CD4-positive, alpha-beta T cell treated with Interleukin-21 for 1 hour (primary cell): ENCODE measurements around the gene ITGA4.
"Not testable (repeated sequence)": the region's sequence is repeated elsewhere in the genome, so short reads cannot be mapped to it uniquely, and the experiment has no call there.

Source experiments
- DNase-seq: peaks from one replicate; pipeline ENCODE4 v3.0.0-alpha.2; 2020

ITGA4 gene

DNA sequence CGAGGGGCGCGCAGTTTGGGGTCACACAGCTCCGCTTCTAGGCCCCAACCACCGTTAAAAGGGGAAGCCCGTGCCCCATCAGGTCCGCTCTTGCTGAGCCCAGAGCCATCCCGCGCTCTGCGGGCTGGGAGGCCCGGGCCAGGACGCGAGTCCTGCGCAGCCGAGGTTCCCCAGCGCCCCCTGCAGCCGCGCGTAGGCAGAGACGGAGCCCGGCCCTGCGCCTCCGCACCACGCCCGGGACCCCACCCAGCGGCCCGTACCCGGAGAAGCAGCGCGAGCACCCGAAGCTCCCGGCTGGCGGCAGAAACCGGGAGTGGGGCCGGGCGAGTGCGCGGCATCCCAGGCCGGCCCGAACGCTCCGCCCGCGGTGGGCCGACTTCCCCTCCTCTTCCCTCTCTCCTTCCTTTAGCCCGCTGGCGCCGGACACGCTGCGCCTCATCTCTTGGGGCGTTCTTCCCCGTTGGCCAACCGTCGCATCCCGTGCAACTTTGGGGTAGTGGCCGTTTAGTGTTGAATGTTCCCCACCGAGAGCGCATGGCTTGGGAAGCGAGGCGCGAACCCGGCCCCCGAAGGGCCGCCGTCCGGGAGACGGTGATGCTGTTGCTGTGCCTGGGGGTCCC is at the start of gene ITGA4:
ITGA4 (plus strand) TSS at position 266 of the 620 bp plus-strand sequence; CDS start at position 535, 269 bp downstream.
- peak; percentile 87 for DNase-seq

- no peak for DNase-seq
Measured at GRCh38 chr2:181408861-181409260, 48.3 kb upstream of the ITGA4 start.

DNA sequence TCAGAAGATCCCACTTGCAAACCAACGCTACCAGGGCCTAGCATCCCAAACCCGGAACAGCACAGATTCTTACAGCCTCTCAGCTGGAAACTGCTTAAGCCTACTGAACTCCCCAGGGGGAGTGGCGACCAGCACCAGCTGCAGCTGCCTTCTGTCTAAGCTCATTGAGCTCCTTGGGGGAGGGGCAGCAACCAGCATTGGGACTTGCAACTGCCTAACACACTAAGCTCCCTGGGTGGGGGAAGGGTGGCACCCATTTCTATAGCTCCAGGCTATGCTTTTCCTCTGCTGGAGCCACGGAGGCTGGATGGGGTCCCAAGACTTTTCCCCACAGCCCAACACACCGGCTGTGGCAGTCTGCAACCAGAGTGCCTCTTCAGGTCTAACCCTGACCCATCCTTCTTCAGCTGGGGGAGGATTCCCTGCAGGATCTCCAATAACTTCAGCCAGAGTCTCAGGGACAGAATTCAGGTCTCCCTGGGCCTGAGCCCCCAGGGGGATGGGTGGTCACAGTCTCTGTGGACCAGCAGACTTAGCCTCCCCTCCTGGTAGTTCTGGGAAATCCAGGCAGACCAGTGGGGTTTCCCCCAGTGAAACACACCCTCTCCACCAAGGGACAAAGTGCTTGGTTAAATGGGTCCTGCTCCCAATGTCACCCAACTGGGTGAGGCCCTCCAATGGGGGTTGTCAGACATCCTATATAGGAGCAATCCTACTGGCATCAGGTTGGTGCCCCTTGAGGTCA is 45.9 kb upstream of the ITGA4 start:
- no peak for DNase-seq

DNA sequence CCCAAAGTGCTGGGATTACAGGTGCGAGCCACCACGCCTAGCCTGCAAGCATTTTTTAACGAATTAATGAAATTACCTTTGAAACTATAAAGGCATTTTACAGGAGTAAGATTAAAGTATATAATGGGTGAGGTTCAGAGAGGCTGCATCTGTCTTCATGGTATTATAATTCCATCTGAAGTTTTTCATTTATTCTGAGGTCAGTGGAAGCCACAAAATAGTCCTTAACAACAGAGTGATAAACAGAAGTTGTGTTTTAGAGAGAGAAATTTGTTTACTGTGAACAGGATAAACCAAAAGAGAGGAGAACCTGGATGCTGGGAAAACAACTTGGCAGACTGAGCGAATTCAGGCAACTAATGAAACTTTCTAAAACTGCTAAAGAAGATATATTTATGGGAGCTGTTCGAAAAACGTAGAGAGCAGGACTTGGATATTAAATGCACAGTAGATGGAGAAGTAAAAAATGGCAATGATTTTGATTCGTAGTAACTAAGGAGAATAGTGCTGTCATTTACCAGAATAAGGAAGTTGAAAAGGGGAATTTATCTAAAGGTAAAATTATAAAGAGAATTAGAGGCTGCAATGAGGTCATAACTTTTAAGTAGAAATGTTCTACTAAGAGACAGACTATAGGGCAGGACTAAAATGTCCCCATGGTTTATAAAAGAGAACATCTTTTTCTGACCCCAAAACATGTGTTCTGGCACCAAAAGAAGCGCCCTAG is 37.9 kb upstream of the ITGA4 start:
- DNase-seq: no peak

GRCh38 chr2:181420259-181421130 is 36.7 kb upstream of the ITGA4 start:
- no peak for DNase-seq

DNA sequence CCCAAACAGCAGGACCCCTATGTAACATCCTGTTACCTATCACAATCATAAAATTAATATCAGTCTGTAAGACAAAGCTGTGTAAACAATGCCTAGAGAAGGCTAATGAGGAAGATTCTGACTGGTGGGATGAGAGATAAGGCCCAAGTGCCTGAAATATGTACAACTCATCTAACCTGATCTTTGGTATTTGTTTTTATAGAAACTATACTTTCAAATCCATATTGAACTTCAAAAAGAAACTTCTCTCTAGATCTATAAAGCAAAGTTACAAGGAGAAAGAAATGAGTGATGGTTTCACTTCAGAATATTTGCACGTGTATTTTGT is 36.1 kb upstream of the ITGA4 start:
- DNase-seq: no peak

- DNase-seq: no peak
Measured at GRCh38 chr2:181421464-181421863, 35.7 kb upstream of the ITGA4 start.

- DNase-seq: no peak
Measured at GRCh38 chr2:181426672-181427071, 30.5 kb upstream of the ITGA4 start.

- peak; percentile 68 for DNase-seq
Measured at GRCh38 chr2:181430406-181431118, 26.6 kb upstream of the ITGA4 start.

- DNase-seq: no peak
Measured at GRCh38 chr2:181431674-181432073, 25.5 kb upstream of the ITGA4 start.

GRCh38 chr2:181438261-181438660 is 18.9 kb upstream of the ITGA4 start:
- peak; percentile 50 for DNase-seq

DNA sequence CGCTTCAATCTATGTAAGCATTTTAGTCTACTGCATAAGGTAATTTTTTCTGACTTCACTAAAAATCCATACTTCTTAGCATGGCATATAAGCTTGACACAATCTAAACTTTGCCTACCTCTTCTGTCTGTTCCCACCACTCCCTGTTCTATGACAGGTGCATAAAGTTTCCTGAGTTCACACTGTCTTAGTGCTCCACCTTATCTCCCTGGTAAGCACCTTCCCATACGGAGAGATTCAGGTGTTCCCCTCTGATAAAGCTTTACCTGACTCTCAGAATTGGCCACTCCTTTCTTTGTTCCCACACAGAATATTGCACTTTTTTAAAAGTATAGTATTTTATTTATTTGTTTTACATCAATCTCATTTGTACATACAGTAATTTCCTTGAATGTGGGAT is 16.8 kb upstream of the ITGA4 start:
- no peak for DNase-seq

- DNase-seq: no peak
Measured at GRCh38 chr2:181440919-181441318, 16.3 kb upstream of the ITGA4 start.

- DNase-seq: no peak
Measured at GRCh38 chr2:181441670-181442069, 15.5 kb upstream of the ITGA4 start.

DNA sequence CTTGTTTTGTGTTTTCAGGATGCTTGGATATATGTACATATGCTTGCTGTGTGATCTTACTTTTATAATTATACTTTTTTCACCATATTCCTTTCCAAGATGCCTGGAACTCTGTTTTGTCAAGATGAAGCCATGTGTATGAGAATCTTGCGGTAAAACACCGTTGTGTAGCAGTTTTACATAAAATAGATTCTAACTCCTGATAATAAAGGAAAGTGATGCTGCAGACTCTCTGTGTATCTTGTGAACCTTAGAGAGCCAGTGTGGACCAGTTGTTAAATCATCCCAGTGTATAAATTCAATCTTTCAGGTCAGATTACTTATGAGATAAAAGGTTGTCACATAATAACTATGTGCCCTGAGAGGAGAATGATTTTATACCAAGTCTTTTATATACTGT is 12.5 kb upstream of the ITGA4 start:
- DNase-seq: no peak

GRCh38 chr2:181446985-181447384 is 10.2 kb upstream of the ITGA4 start:
- no peak for DNase-seq

DNA sequence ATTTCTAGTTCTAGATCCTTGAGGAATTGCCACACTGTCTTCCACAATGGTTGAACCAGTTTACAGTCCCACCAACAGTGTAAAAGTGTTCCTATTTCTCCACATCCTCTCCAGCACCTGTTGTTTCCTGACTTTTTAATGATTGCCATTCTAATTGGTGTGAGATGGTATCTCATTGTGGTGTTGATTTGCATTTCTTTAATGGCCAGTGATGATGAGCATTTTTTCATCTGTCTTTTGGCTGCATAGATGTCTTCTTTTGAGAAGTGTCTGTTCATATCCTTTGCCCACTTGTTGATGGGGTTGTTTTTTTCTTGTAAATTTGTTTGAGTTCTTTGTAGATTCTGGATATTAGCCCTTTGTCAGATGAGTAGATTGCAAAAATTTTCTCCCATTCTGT is 7.9 kb upstream of the ITGA4 start:
- not testable (repeated sequence) for DNase-seq

DNA sequence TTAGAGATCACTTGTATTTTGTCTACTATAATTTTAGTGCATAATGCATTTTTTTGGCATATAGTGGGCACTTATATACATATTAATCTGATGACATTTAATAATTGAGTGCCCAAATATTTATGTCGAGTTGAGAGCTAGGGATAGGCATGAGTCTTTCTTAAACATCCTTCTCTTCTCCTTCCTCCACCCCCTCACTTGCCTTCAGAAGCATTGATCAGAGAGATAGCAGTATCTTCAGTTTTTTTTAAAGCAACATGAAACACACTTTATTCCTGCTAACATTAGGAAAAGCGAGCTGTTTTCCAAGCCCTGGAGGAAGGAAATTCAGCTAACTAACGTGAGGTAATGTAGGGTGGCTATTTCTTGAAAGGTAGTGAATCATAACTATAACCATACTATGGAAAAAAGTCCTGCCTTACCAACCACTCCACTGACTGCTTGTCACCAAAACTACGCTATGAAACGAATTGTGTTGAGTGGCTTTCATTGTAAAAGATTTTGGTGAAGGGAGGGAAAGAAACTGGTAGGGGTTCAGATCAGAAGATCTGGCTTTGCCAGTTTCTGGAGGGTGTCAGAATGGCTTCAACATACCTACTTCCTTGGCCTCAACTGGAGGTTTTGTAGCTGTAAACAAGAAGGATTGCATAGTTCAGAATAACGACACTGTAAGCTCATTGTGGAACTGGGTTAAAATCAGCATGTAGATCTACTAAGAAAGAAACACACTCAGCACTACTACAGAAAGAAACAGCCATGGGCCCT is 2.3 kb upstream of the ITGA4 start:
- no peak for DNase-seq

DNA sequence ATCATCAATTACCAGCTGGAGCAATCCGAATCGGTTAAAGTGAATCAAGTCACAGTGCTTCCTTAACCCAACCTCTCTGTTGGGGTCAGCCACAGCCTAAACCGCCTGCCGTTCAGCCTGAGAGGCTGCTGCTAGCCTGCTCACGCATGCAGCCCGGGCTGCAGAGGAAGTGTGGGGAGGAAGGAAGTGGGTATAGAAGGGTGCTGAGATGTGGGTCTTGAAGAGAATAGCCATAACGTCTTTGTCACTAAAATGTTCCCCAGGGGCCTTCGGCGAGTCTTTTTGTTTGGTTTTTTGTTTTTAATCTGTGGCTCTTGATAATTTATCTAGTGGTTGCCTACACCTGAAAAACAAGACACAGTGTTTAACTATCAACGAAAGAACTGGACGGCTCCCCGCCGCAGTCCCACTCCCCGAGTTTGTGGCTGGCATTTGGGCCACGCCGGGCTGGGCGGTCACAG is 496 bp upstream of the ITGA4 start:
- DNase-seq: peak; percentile 85

- DNase-seq: peak; percentile 54
Measured at GRCh38 chr2:181457741-181458425, 697 bp downstream of the ITGA4 start.

- no peak for DNase-seq
Measured at GRCh38 chr2:181458871-181459270, 1.7 kb downstream of the ITGA4 start.
